Fibroblast of skin of abdomen (primary cell): ENCODE results near the gene ATP13A4.
"Not testable (repeated sequence)": the region's sequence is repeated elsewhere in the genome, so short reads cannot be mapped to it uniquely, and the experiment has no call there.

Experiments
- DNase-seq: peaks from one replicate; pipeline ENCODE4 v3.0.0-alpha.2; 2013

Gene ATP13A4

GRCh38 chr3:193560091-193560490, 5.4 kb upstream of the ATP13A4 start:
- DNase-seq = no peak

DNA sequence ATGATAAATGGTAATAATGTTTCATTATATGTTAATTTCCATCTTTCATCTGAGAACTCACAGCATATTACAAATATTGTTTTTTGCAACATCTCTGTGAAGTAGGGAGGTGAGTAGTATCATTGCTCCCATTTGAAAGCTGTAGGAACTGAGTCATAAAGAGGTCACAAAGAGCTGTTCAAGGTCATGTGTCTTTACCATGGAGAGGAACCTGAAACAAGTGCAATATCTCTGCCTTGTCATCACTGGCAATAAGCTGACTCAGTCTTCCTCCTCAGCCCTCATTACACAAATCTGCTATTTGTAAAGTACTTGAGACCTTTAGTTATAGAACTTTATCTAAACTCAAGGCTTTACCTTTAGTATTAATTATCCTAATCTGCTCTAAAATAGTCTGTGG, 4.4 kb upstream of the ATP13A4 start:
- DNase-seq = no peak

DNA sequence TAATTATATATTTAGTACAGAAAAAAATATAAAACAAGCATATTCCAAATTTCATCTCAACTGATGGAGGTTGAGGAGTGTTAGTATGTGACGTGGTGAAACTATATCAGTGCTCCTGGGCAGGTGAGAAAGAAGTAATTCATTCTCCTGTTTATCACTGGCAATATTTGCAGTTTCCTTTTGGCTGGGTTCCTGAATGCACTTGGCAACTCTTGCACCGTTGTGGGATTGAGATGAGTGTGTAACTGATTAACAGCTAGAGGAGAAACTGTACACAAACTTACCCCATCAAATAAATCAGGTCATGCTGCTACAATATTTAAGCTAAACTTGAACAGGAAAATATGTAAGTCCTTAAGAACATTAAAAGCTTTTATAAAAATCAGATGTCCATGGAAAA, 2.1 kb upstream of the ATP13A4 start:
- DNase-seq = no peak

GRCh38 chr3:193553586-193553985, 1.1 kb downstream of the ATP13A4 start:
- no peak for DNase-seq

- no peak for DNase-seq
These were observed 1.8 kb downstream of the ATP13A4 start for GRCh38 chr3:193552923-193553322.

DNA sequence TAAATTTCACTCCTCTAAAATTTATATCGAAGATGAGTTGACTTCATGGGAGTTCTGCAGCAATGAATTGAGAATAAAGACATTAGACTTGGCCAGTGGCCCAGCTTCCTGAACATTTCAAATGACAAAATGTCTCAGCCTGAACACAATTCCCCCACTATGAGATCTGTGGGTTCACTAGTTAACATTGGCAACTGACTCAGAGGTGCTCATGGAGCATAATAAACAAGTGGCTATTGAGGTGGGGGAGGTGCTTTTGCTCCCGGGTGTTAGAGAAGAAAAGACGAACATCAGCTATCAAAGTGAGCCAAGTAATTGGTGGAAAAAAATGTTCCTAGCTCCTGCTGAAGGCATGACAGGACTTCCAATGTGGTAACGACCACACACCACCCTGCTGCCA, 6.3 kb downstream of the ATP13A4 start:
- no peak for DNase-seq

- no peak for DNase-seq
These were observed 8.6 kb downstream of the ATP13A4 start for GRCh38 chr3:193546129-193546528.

- DNase-seq = no peak
These were observed 9.4 kb downstream of the ATP13A4 start for GRCh38 chr3:193545304-193545703.

GRCh38 chr3:193544289-193544688, 10.4 kb downstream of the ATP13A4 start:
- no peak for DNase-seq

- no peak for DNase-seq
These were observed 24.2 kb downstream of the ATP13A4 start for GRCh38 chr3:193530231-193531165.

GRCh38 chr3:193526085-193526484, 28.6 kb downstream of the ATP13A4 start:
- DNase-seq = not testable (repeated sequence)

GRCh38 chr3:193522473-193522872, 32.2 kb downstream of the ATP13A4 start:
- no peak for DNase-seq

DNA sequence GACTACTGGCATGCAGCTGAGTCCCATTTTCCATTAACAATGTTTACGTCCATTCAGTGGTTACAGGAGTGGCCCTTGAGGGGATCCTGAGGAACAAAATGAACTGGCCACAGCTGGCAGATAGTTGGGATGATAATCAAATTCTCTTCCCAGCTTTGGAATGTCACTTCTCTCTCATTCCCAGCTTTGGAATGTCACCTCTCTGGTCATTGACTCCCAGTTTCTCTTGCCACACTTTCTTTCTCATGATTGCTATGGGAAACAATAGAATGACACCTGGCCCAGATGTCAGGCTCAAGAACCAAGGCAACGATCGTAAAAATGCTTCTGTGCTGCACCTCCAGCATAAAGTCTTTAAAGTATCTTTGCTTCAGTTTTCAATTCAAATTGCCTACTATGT, 34.0 kb downstream of the ATP13A4 start:
- no peak for DNase-seq

DNA sequence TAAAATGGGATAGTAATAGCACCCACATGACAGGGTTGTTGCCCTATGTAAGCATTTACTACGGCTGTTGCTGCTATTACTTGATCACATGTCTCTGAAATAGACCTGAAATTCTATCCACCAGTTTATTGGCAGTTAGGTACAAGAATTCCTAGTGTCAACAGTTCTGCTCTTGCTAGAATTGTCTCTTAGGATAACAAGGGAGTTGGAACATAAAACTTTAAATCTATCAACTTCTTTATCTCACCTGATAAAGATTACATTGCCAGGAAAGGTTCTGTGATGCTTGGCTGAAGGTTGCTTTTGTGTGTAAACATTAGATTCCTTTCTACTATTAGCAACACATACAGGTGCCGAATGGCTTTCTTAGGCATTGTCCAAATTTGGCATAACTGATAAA, 38.7 kb downstream of the ATP13A4 start:
- no peak for DNase-seq

- DNase-seq = no peak
These were observed 44.5 kb downstream of the ATP13A4 start for GRCh38 chr3:193510154-193510553.

DNA sequence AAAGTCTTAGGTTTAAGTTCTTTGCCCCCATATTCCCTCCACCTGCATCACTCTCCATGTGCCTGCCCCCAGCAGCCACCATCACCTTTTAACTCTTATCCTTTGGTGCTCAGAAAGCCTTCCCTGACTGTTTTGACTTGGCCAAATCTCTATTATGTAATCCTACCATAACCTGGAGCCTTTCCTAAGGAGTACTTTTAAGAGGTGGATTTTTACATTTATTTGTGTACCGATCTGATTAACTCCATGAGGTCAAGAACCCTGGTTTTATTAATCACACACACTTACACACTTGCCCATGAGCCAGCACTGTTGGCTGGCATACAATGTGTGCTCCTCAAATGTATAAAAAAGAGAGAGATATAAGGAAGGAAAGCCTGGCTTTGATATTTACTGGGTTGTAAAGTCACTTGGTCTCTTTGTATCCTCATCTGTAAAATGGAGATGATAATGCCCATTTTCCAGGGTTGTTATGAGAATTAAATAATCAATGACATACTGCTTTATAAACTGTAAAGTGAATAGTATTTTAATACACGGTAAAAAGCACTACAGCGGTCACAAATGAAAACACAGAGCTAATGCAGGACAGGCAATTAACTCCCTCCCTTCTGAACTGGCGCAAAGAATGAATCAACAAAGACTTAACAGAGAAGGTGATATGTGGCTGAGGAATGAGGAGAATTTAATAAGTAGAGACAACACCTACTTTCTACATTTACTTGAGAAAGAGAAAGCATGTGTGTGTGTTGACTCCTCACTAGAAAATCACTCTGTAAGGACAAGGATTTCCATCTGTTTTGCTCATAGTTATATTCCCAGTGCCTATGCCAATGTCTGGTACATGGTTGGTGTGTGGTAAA, 45.4 kb downstream of the ATP13A4 start:
- DNase-seq = no peak

- DNase-seq = no peak
These were observed 46.6 kb downstream of the ATP13A4 start for GRCh38 chr3:193508108-193508507.

DNA sequence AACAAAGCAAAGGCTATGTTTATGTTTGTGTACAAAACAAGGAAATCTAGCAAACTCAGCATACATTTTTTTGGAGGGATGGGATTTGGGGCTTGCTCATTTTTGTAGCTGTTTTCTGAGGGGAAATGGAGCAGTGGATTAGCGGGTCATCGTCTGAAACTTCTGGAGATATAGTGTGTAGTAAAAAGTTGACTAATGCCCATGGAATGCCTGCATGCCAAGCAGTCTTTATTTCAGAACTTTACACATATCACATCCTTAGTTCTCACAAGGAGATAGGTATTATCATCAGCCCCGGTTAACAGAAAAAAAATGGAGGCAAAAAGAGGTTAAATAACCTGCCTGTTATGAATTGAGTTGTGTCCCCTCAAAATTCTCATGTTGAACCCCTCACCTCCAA, 47.1 kb downstream of the ATP13A4 start:
- no peak for DNase-seq

GRCh38 chr3:193506921-193507320, 47.8 kb downstream of the ATP13A4 start:
- DNase-seq = no peak

DNA sequence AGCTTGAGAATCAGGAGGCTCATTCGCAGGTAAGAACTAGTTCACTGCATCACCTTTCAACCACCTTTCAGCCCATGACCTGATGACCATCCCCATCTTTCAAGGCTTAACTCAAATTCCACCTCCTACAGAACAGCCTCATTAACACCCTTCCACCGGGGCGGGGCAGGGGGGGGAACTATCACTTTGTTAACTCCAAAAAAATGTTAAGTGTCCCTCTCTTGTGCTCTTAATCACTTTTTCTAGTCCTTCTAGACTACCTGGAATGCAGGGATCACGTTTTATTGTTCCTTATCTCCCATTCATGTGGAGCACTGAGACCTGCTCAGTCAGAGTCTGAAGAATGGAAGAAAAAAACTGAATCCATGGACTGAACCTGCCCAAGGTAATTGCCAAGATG, 51.8 kb downstream of the ATP13A4 start:
- no peak for DNase-seq

DNA sequence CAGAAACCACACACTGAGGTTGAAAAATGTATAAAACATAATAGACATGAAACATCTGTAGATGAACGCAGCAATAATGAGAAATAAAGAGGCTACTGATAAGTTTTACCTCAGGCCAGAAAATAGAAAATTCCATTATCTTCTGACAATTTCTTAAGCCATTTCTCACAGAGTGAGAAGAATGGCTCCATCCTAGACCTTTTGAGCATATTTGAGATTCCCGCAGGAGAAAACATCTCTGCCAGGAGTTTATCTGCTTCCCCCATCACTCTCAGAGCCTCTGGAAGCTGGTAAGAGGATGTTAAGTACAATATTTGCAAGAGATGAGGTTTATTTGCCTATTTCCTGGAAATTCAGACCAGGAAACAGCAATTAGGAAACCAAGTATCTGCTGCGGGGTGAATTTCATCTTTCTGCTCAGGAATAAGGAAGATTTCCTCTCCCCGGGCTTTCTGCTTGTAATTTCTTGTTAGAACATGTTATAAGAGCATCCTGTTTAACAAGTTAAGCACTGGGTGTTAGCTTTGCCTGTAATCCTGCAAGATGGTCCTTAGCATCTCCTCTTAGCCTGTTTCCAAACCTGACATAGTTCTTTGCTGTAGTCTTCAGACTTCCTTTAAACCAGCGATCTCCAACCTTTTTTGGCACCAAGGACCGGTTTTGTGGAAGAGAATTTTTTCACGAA, 54.8 kb downstream of the ATP13A4 start:
- no peak for DNase-seq

DNA sequence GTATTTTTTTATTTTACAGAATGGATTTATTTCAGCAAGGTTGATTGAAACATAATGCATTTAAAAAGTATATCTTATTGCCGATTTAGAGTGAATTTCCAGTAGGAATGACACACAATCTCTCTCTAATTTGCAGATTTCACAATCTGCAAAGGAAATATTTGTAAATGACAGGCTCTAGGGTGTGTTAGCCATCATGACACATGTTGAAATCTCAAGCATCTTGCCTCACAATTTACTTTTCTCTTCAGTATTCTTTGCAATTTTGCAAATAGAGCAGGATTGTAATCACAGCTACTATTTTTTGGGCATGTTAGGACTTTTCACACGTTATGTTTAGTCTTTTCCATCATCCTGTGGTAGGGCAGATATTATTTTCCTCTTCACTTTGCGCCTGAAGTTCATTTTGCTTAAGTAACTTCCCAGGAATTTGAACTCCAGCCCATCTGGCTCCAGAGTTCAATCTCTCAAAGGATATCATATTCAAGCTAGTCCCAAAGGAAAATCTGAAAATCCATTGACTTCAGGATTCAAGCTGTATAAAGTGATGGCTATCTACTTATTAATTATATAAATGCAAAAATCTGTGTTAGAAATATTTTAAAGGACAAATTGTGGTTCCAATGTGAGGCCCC, 55.4 kb downstream of the ATP13A4 start:
- no peak for DNase-seq

DNA sequence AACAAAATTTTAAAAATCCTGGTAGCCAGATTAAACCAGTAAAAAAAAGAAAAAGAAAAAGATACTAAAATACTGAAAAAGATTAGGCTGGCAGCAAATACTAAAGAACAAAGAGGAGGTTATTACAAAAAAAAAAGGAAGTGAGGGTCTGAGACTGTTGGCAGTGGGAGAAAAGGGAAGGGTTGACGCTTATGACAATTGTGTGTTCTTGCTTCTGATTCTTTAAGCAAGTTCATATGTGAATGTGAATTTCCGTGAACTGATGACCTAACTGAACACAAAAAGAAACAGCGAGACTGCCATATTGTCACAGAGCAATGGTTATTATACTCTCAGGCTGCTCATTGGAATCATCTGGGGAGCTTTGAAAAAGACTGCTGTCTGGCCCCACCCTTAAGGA, 56.5 kb downstream of the ATP13A4 start:
- DNase-seq = no peak
